Daoy (cell line): ENCODE measurements around the gene ATG16L2. TPM values are rescaled to one million over a fixed set of nuclear protein-coding genes. Genes with fewer than 3 reads are reported as not detected.
"Not testable (repeated sequence)": the region's sequence is repeated elsewhere in the genome, so short reads cannot be mapped to it uniquely, and the experiment has no call there.

Experiments
- DNase-seq: peaks from one replicate; pipeline ENCODE4 v3.0.0-alpha.2; 2015; ENCODE audit warnings: low read depth
- total RNA-seq: library from RNA; depleted of rRNA; stranded (reverse); fragments of >200 nt; shearing (Covaris generic); gene quantifications from 2 replicates; pipeline ENCODE4 v1.2.3, GENCODE V29; 2014

Gene ATG16L2
- total RNA-seq, 1 experiment from 2014 or later = 2.3 TPM

GRCh38 chr11:72824811-72825505 lies 10.7 kb downstream of the ATG16L2 start:
- DNase-seq = no peak

GRCh38 chr11:72825661-72826060 lies 11.4 kb downstream of the ATG16L2 start:
- no peak for DNase-seq

DNA sequence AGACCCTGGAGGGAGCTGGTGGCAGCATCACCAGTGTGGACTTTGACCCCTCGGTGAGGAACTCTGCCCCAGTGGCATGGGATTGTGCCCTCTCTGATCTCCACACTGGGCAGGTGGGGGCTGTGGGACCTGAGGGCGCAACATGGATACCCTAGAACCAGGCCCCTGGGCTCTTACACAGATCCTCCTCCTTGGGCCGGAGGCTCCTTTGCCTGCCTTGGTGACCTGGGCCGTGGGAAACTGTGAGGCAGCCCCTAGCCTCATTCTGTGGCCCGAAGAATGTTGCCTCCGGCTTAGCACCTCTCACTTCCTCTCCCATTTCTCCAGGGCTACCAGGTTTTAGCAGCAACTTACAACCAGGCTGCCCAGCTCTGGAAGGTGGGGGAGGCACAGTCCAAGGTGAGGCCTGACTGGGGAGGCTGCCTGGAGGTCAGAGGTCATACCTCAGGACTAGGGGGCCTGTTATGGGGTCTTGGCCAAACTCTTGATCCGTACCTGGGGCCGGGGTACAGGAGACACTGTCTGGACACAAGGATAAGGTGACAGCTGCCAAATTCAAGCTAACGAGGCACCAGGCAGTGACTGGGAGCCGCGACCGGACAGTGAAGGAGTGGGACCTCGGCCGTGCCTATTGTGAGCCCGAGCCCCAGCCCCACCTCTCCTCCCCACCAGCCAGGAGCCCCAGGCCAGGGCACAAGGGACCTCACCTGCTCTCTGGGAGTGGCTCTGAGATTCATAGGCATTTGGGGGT lies 12.2 kb downstream of the ATG16L2 start:
- no peak for DNase-seq

GRCh38 chr11:72826942-72827480 lies 12.8 kb downstream of the ATG16L2 start:
- DNase-seq = no peak

DNA sequence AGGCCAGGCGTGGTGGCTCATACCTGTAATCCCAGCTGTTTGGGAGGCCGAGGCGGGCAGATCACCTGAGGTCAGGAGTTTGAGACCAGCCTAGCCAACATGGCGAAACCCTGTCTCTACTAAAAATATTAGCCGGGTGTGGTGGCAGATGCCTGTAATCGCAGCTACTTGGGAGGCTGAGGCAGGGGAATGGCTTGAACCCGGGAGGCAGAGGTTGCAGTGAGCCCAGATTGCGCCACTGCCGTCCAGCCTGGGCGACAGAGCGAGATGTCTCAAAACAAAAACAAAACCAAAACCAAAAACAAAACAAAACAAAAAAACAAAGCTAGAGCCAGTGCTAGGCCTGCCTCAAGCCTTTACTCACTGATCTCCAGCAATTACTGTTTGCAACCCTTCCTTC lies 13.4 kb downstream of the ATG16L2 start:
- not testable (repeated sequence) for DNase-seq

GRCh38 chr11:72828081-72828567 lies 13.9 kb downstream of the ATG16L2 start:
- no peak for DNase-seq

GRCh38 chr11:72828692-72829101 lies 14.5 kb downstream of the ATG16L2 start:
- no peak for DNase-seq

- DNase-seq = no peak
These were observed 15.0 kb downstream of the ATG16L2 start for GRCh38 chr11:72829178-72829577.

- no peak for DNase-seq
These were observed 15.8 kb downstream of the ATG16L2 start for GRCh38 chr11:72829884-72830533.

DNA sequence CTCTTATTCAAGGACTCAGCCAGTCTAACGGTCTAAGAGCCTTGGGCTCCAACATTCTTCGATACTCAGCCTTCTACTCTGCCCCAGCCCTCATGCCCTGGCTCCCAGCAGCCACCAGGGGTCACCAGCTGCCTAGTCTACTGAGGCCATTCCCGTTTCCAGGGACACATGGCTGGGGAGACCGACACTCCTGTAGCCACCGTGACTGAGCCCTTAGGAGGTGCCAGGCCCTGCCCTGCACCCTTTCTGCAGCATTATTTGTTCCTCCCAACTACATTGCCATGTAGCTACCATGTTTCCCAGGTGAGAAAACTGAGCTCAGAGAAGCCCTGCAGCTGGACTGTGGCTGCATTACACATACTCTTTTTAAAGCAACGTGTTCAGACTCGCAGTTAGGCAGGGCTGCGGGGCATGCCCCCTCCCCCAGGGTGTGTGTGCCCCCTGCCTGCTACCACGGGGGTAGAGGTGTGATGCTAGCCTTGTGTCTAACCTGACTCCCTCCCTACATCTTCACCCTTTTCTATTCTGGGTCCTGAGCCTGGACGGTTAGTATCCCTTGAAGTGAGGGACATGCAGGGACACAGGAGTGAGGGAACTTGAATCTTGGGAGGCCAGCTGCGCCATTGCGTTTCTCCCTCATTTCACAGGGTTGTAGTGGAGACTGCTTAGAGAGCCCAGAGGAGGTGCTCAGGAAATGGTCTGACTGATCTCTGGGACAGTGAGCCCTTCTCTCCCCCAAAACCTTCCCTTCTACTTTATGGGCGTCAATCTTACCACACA lies 17.5 kb downstream of the ATG16L2 start:
- peak; percentile 75 for DNase-seq

- no peak for DNase-seq
These were observed 18.3 kb downstream of the ATG16L2 start for GRCh38 chr11:72832301-72833082.

GRCh38 chr11:72833083-72833733 lies 19.0 kb downstream of the ATG16L2 start:
- DNase-seq = no peak

DNA sequence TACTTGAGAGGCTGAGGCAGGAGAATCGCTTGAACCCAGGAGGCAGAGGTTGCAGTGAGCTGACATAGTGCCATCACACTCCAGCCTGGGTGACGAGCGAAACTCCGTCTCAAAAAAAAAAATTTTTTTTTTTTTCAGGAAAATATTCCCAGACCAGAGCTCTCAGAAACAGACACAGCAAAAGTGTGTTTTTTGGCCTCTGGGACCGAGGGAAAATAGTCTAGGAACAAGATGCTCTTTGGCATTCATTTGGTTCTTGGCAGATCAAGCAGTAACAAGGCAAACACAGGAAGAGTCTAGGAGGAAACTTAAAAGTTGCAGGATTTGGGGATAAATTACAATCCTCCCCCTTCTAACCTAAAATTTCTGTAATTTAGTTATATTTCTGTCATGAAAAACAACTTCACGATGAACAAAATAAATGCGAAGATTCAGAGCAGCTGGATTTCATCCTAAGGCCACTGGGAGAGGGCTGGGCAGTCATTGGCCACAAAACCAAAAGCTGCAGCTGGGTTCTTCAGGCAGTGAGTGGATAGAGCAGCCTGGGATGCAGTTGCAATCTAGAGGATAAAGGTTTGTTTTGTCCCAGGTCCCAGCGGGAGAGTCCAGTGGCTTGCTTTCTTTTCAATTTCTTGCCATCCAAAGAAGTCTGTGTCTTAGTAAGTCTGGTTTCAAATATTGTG lies 19.7 kb downstream of the ATG16L2 start:
- DNase-seq = no peak

GRCh38 chr11:72834905-72835304 lies 20.7 kb downstream of the ATG16L2 start:
- no peak for DNase-seq

DNA sequence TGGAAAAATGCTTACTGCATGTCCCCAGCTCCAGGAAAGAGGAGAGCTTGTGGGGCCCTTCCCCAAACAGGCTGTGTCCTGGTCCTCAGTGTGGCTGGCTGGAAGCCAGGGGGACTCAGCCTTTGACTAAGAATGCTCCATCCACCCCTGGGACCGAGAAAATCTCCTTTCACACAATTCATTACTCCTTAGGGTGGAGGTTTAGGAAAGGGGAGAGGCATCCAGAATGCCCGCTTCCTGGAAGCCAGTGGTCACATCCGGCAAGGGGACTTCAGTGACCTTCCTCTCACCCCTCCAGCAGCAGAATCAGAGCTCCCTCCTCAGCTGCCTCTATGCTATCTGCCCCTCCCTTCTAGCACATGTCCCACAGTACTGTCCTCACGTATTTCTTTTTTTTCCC lies 21.9 kb downstream of the ATG16L2 start:
- DNase-seq = no peak

DNA sequence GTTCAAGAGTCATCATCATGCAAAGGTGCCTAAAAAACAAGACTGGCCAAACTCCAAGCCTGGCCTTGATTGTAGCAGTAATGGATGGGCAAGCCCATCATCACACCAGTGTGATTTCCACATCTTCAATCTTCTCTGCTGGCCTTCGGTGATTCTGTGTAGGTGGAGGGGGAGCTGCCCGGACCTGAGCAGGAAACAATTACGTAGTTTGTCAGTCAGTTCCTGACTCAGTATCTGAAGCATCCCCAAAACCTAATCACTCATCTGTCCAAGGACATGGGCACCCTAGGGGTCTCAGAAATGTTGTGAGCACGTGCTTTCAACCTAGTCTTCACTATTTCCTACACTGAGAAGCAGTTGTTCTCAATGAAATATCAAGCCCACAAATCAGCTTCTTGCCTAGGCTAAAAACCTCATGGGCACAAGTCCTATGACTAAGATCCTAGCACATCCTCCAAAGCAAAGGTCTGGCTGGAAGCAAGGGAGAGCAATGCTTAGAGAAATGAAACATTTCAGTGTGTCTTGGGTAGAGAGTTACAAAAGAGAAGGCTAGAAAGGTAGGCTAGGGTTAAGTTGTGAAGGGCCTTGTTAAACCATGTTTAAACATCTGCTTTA lies 24.6 kb downstream of the ATG16L2 start:
- DNase-seq = no peak

DNA sequence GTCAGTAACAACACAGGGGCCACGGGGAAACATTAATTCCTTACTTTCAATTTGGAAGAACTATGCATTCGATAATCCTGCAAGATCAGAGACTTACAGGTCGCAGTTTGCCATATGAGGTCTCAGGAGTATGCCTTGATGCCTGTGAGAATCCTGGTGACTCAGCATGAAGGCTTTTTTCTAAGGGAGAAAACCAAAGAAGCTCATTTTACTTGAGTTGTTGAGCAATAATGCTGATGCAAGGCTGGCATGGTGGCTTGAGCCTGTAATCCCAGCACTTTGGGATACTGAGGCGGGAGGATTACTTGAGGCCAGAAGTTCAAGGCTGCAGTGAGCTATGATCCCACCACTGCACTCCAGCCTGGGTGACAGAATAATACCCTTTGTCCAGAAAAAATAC lies 26.6 kb downstream of the ATG16L2 start:
- no peak for DNase-seq

DNA sequence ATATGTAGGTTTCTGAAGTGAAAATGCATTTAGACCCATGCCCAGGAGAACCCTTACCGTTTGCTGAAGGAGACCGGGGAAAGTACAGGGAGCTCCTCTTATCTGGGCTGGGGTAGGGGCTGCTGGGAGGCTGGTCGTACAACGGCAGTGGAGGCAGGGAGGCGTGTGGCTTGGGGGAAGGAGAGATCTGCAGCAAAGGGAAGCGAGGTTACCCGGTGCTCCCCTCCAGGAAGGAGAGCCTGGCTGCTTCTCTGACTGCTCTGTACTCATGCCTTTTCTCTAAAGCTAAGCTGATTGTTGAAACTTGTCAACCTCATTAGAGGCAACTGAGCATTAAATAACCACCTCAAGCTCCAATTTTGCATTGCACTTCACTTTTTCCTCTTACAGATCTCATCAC lies 27.2 kb downstream of the ATG16L2 start:
- DNase-seq = no peak

GRCh38 chr11:72842126-72842525 lies 27.9 kb downstream of the ATG16L2 start:
- DNase-seq = no peak
